CD14-positive monocyte (primary cell): ENCODE results near the gene CTNNA3. TPM values are rescaled to one million over a fixed set of nuclear protein-coding genes. Genes with fewer than 3 reads are reported as not detected.

Source experiments
- DNase-seq, 3 donors: peaks; one replicate each; pipeline ENCODE4 v3.0.0-alpha.2; 2011 to 2022
- H2AFZ ChIP-seq: 2 replicates; pipeline ENCODE4 v1.6.0; 2012; ENCODE audit warnings: mild to moderate bottlenecking, low read depth, low read length, inconsistent platforms; ENCODE audit not compliant: insufficient read depth, poor library complexity, severe bottlenecking
- H3K27ac ChIP-seq, 2 donors: 1 replicate in 1 of 2; 2 replicates in 1 of 2; pipeline ENCODE4 v1.5.1; 2012 to 2013; ENCODE audit warnings: low read length in 2 of 2, control low read depth in 1 of 2, inconsistent platforms in 1 of 2, low read depth in 1 of 2, mild to moderate bottlenecking in 1 of 2
- H3K27me3 ChIP-seq, 2 donors: one replicate each; pipeline versions ENCODE4 v1.6.0 to v1.6.1; 2011 to 2013; ENCODE audit warnings: low read length in 2 of 2; ENCODE audit not compliant: control insufficient read depth in 2 of 2, insufficient read depth in 2 of 2
- H3K36me3 ChIP-seq, 2 donors: replicated peaks in 1 of 2; 1 replicate in 1 of 2; 2 replicates in 1 of 2; pipeline versions ENCODE4 v1.5.1 to v1.6.1; 2012 to 2013; ENCODE audit warnings: low read length in 2 of 2, control low read depth in 1 of 2, inconsistent platforms in 1 of 2, mild to moderate bottlenecking in 1 of 2; ENCODE audit not compliant: insufficient read depth in 2 of 2, control insufficient read depth in 1 of 2
- H3K4me1 ChIP-seq, 2 donors: 1 replicate in 1 of 2; 2 replicates in 1 of 2; pipeline versions ENCODE4 v1.5.1 to v1.6.1; 2012 to 2013; ENCODE audit warnings: low read length in 2 of 2, control low read depth in 1 of 2, inconsistent platforms in 1 of 2, mild to moderate bottlenecking in 1 of 2, moderate library complexity in 1 of 2; ENCODE audit not compliant: insufficient read depth in 2 of 2, control insufficient read depth in 1 of 2
- H3K4me2 ChIP-seq: replicated peaks from 2 replicates; pipeline ENCODE3; 2012; ENCODE audit warnings: low read length, moderate library complexity, mild to moderate bottlenecking; ENCODE audit not compliant: poor library complexity, severe bottlenecking; ENCODE audit errors: extremely low read depth
- H3K4me3 ChIP-seq, 3 experiments: fragments of 200-600 bp in 1 of 3; sonication (generic) in 1 of 3; replicated peaks in 1 of 3; 1 replicate in 2 of 3; 2 replicates in 1 of 3; pipeline ENCODE4 v1.5.1; 2011 to 2013; ENCODE audit warnings: low read length in 3 of 3, mild to moderate bottlenecking in 3 of 3, control low read depth in 2 of 3, low read depth in 2 of 3, inconsistent platforms in 1 of 3, moderate library complexity in 1 of 3
- H3K79me2 ChIP-seq: 2 replicates; pipeline ENCODE4 v1.6.0; 2012; ENCODE audit warnings: mild to moderate bottlenecking, control low read depth, inconsistent platforms, low read length, moderate library complexity; ENCODE audit not compliant: insufficient read depth
- H3K9ac ChIP-seq: 2 replicates; pipeline ENCODE4 v1.6.0; 2017; ENCODE audit warnings: low read length, mild to moderate bottlenecking; ENCODE audit not compliant: insufficient read depth, poor library complexity, severe bottlenecking
- H3K9me3 ChIP-seq, 2 donors: replicated peaks in 1 of 2; 1 replicate in 1 of 2; 2 replicates in 1 of 2; pipeline versions ENCODE4 v1.5.1 to v1.6.1; 2012 to 2013; ENCODE audit warnings: low read length in 2 of 2, control low read depth in 1 of 2; ENCODE audit not compliant: control insufficient read depth in 1 of 2, insufficient read depth in 1 of 2
- H4K20me1 ChIP-seq: 2 replicates; pipeline ENCODE4 v1.6.0; 2012; ENCODE audit warnings: mild to moderate bottlenecking, low read length, control low read depth, moderate library complexity; ENCODE audit not compliant: insufficient read depth
- H3K27ac Mint-ChIP-seq, 7 donors: one replicate each; pipeline ENCODE4 v1.8.0; 2020; ENCODE audit warnings: mild to moderate bottlenecking in 7 of 7, mixed read lengths in 7 of 7, moderate library complexity in 6 of 7, inconsistent platforms in 2 of 7
- H3K27me3 Mint-ChIP-seq, 3 donors: one replicate each; pipeline ENCODE4 v1.8.0; 2021 to 2022; ENCODE audit warnings: low read depth in 3 of 3, mild to moderate bottlenecking in 3 of 3, mixed read lengths in 3 of 3, moderate library complexity in 3 of 3, inconsistent platforms in 1 of 3
- H3K36me3 Mint-ChIP-seq, 2 donors: one replicate each; pipeline ENCODE4 v1.8.0; 2020; ENCODE audit warnings: mixed read lengths in 2 of 2, inconsistent platforms in 1 of 2, mild to moderate bottlenecking in 1 of 2
- H3K4me1 Mint-ChIP-seq: one replicate; pipeline ENCODE4 v1.8.0; 2020; ENCODE audit warnings: mild to moderate bottlenecking, mixed read lengths
- H3K4me3 Mint-ChIP-seq, 2 donors: one replicate each; pipeline ENCODE4 v1.8.0; 2020; ENCODE audit warnings: mild to moderate bottlenecking in 2 of 2, mixed read lengths in 2 of 2, moderate library complexity in 1 of 2
- H3K9me3 Mint-ChIP-seq, 7 donors: one replicate each; pipeline ENCODE4 v1.8.0; 2020 to 2022; ENCODE audit warnings: mixed read lengths in 7 of 7, mild to moderate bottlenecking in 6 of 7, moderate library complexity in 6 of 7, inconsistent platforms in 2 of 7
- WGBS: methylation state at CpG from one replicate; pipeline ENCODE4 v1.1.5; 2013; ENCODE audit warnings: missing lambda C conversion rate; ENCODE audit not compliant: insufficient coverage; 5-methylcytosine and 5-hydroxymethylcytosine counted together
- intact Hi-C, 2 donors: fragments of 100-400 bp; cut with micrococcal nuclease; formaldehyde crosslinking; loops; one replicate each; pipeline versions ENCODE4 v1.15.0 to v1.15.1; 2023
- polyA plus RNA-seq, 3 donors: library from polyadenylated mRNA; depleted of rRNA in 1 of 3; unstranded in 2 of 3; stranded (reverse) in 1 of 3; fragments of 300-500 nt in 2 of 3; fragments of >200 nt in 1 of 3; fragmentation: Illumina TruSeq in 2 of 3; gene quantifications; 1 replicate in 2 of 3; 2 replicates in 1 of 3; pipeline ENCODE4 v1.2.3, GENCODE V29; 2012 to 2021
- TF ChIP-seq, protein P1 (sequence below): fragments of 200-600 bp; IDR thresholded peaks from one replicate; pipeline ENCODE4 v1.8.0; 2022; ENCODE audit warnings: antibody characterized with exemption, mild to moderate bottlenecking

CTNNA3 gene
- polyA plus RNA-seq, 3 donors, result not detected

DNA sequence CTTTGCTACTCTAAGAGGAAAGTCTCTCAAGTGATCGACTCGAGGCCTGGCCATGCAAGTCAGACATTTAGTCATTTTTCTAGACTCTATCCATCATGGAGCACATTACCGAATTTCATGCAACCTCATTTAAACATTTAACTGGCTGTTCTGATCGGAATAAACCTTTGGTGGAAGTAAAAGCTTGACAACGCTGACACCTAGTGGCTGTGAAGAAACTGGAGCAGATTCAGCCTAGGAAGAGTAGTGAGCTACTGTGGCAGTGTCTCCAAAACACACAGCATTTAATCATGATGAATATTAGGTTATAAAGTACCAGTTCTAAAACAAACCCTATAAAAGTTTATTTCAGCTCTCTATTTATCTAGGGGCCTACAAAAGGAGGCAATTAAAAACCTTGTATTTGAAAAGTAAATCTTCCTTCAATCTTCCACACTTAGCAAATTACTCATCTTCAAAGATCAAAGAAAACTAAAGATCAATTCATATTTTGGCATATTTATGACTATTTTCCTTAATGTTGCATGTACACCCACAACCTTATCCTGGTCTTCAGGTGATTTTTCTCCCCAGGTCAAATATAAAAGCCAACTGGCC is 175.0 kb downstream of the CTNNA3 start:
- no peaks in the 10 kb centered on the region for H3K36me3 Mint-ChIP-seq
- Histone ChIP-seq H3K9ac (no peak overlapping the region), H3K27ac (no peak overlapping the region), H3K4me3 (no peak overlapping the region), H3K79me2 (no peaks in the 10 kb centered on the region), H3K27me3 (no peaks in the 10 kb centered on the region), H3K4me2 (no peak overlapping the region), H3K36me3 (no peaks in the 10 kb centered on the region), H3K9me3 (no peaks in the 10 kb centered on the region), H4K20me1 (no peaks in the 10 kb centered on the region), H3K4me1 (no peaks in the 10 kb centered on the region), H2AFZ (no peak overlapping the region)
- 40% methylated on average over 1 of the region's 5 CpGs for WGBS
- TF ChIP-seq, protein P1, sequence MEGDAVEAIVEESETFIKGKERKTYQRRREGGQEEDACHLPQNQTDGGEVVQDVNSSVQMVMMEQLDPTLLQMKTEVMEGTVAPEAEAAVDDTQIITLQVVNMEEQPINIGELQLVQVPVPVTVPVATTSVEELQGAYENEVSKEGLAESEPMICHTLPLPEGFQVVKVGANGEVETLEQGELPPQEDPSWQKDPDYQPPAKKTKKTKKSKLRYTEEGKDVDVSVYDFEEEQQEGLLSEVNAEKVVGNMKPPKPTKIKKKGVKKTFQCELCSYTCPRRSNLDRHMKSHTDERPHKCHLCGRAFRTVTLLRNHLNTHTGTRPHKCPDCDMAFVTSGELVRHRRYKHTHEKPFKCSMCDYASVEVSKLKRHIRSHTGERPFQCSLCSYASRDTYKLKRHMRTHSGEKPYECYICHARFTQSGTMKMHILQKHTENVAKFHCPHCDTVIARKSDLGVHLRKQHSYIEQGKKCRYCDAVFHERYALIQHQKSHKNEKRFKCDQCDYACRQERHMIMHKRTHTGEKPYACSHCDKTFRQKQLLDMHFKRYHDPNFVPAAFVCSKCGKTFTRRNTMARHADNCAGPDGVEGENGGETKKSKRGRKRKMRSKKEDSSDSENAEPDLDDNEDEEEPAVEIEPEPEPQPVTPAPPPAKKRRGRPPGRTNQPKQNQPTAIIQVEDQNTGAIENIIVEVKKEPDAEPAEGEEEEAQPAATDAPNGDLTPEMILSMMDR, result peak; percentile 54
- H3K4me3 Mint-ChIP-seq, result no peak overlapping the region
- DNase-seq, result peak in 1 of 3 donors; percentile 6
- H3K9me3 Mint-ChIP-seq, result no peaks in the 10 kb centered on the region
- H3K27ac Mint-ChIP-seq, result no peak overlapping the region
- peaks cover 2% of the 10 kb centered on the region for H3K4me1 Mint-ChIP-seq
- H3K27me3 Mint-ChIP-seq, result no peaks in the 10 kb centered on the region
- intact Hi-C loops, result no loop called here

DNA sequence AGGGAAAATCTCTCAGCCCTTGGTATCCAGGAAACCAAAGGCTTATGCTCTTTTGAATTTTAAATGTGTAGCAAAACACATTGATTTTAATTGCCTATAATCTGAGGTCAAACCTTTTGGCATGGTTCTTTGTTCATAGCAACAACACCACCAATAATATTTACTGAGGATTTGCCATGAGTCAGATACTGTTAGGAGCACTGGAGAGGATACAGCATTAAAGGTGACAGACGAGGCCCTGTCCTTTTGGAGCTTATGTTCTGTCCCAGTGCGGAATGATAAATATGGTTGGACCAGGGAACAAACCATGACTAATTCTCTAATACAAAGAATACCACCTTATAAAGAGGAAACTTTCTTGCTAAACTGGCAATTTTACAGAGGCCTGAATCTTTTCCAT is 176.6 kb downstream of the CTNNA3 start:
- no peaks in the 10 kb centered on the region for H3K36me3 Mint-ChIP-seq
- no peaks in the 10 kb centered on the region for H3K27me3 ChIP-seq
- no peak overlapping the region for H3K27ac ChIP-seq
- H4K20me1 ChIP-seq, result no peaks in the 10 kb centered on the region
- no peak for DNase-seq
- no peak overlapping the region for H3K9ac ChIP-seq
- intact Hi-C loops, result no loop called here
- H3K4me3 Mint-ChIP-seq, result no peak overlapping the region
- no peak overlapping the region for H3K27ac Mint-ChIP-seq
- no peak overlapping the region for H3K4me2 ChIP-seq
- TF ChIP-seq, protein P1, result no peak
- peaks cover 2% of the 10 kb centered on the region for H3K4me1 Mint-ChIP-seq
- no peaks in the 10 kb centered on the region for H3K27me3 Mint-ChIP-seq
- no peaks in the 10 kb centered on the region for H3K4me1 ChIP-seq
- no CpG with 5 or more reads among the region's 2 CpGs for WGBS
- no peaks in the 10 kb centered on the region for H3K79me2 ChIP-seq
- H3K36me3 ChIP-seq, result no peaks in the 10 kb centered on the region
- no peak overlapping the region for H2AFZ ChIP-seq
- H3K9me3 Mint-ChIP-seq, result no peaks in the 10 kb centered on the region
- no peaks in the 10 kb centered on the region for H3K9me3 ChIP-seq
- H3K4me3 ChIP-seq, result no peak overlapping the region
